Sigmoid colon (tissue), 7 donors: Measurements from ENCODE around the gene GDPD2. TPM values are rescaled to one million over a fixed set of nuclear protein-coding genes. Genes with fewer than 3 reads are reported as not detected.

Experiments used
- DNase-seq: peaks from one replicate; pipeline ENCODE4 v3.0.0-alpha.2; 2019
- H3K27ac ChIP-seq, 4 donors: fragments of 200-600 bp; sonication (generic); one replicate each; pipeline ENCODE4 v1.5.1; 2016 to 2019; ENCODE audit warnings: mild to moderate bottlenecking in 1 of 4
- H3K27me3 ChIP-seq, 3 donors: fragments of 200-600 bp; sonication (generic); one replicate each; pipeline ENCODE4 v1.5.1; 2019; ENCODE audit warnings: mild to moderate bottlenecking in 1 of 3
- H3K36me3 ChIP-seq, 4 donors: fragments of 200-600 bp; sonication (generic); one replicate each; pipeline ENCODE4 v1.5.1; 2016 to 2019
- H3K4me1 ChIP-seq, 4 donors: fragments of 200-600 bp; sonication (generic); one replicate each; pipeline ENCODE4 v1.5.1; 2017 to 2019
- H3K4me3 ChIP-seq, 4 donors: fragments of 200-600 bp; sonication (generic); one replicate each; pipeline ENCODE4 v1.5.1; 2017 to 2019; ENCODE audit warnings: mild to moderate bottlenecking in 2 of 4, moderate library complexity in 1 of 4
- H3K9me3 ChIP-seq, 4 donors: fragments of 200-600 bp in 3 of 4; sonication (generic) in 3 of 4; one replicate each; pipeline versions ENCODE4 v1.5.1 to v1.6.1; 2013 to 2019
- EP300 ChIP-seq, 4 donors: sonication (generic); formaldehyde crosslinking; IDR thresholded peaks; one replicate each; pipeline ENCODE4 v1.6.1; 2017; ENCODE audit warnings: antibody characterized with exemption in 4 of 4
- POLR2A ChIP-seq, 2 donors: fragments of 450-650 bp; IDR thresholded peaks; one replicate each; pipeline ENCODE4 v1.6.1; 2016; ENCODE audit warnings: antibody characterized with exemption in 2 of 2, mild to moderate bottlenecking in 2 of 2, moderate library complexity in 2 of 2
- POLR2AphosphoS5 ChIP-seq, 4 donors: sonication (generic); formaldehyde crosslinking; IDR thresholded peaks; one replicate each; pipeline ENCODE4 v1.6.1; 2017; ENCODE audit warnings: antibody characterized with exemption in 4 of 4
- WGBS, 2 donors: extraction: QIAGEN DNeasy Blood & Tissue Kit; methylation state at CpG; one replicate each; pipeline ENCODE4 v1.1.7; 2013; 5-methylcytosine and 5-hydroxymethylcytosine counted together
- intact Hi-C: fragments of 100-400 bp; cut with DNase I; formaldehyde crosslinking; loops from one replicate; pipeline ENCODE4 v1.15.1; 2023
- polyA plus RNA-seq, 3 donors: library from polyadenylated mRNA; stranded (reverse); fragments of 200-250 nt; gene quantifications; one replicate each; pipeline ENCODE4 v1.2.3, GENCODE V29; 2013
- total RNA-seq, 4 donors: library from RNA; depleted of rRNA; stranded (reverse); fragments of >200 nt; gene quantifications; one replicate each; pipeline ENCODE4 v1.1.0, GENCODE V29; 2016
- TF ChIP-seq, protein P1 (sequence below), 4 experiments: fragments of 450-650 bp in 3 of 4; fragments of 200-600 bp in 1 of 4; IDR thresholded peaks; one replicate each; pipeline ENCODE4 v1.5.1; 2016 to 2019; ENCODE audit warnings: antibody characterized with exemption in 4 of 4, mild to moderate bottlenecking in 3 of 4, moderate library complexity in 2 of 4
- donor health status: healthy with polysubstance abuse.
- donor health status: Bipolar disorder and iron deficiency.
- donor health status: healthy.

The GDPD2 gene
- total and polyA plus RNA-seq, 7 donors, result 2.3 to 8.7 (median 3.0) TPM; not detected in 4

DNA sequence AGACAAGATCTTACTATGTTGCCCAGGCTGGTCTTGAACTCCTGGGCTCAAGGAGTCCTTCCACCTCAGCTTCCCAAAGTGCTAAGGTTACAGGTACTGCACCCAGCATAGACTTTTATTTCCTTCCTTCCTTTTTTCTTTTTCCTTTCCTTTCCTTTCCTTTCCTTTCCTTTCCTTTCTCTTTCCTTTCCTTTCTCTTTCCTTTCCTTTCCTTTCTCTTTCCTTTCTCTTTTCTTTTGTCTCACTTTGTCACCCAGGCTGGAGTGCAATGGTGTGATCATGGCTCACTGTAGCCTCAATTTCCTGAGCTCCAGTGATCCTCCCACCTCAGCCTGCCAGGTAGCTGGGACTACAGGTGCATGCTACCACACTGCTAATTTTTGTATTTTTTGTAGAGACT, 40.9 kb downstream of the GDPD2 start:
- intact Hi-C loops, result no loop called here
- H3K4me3 ChIP-seq, result no peak overlapping the region
- H3K4me1 ChIP-seq, result no peaks in the 10 kb centered on the region
- H3K36me3 ChIP-seq, result no peaks in the 10 kb centered on the region
- no peak overlapping the region for H3K27ac ChIP-seq
- no peaks in the 10 kb centered on the region for H3K27me3 ChIP-seq
- no peak for DNase-seq
- H3K9me3 ChIP-seq, result no peaks in the 10 kb centered on the region
- TF ChIP-seq POLR2AphosphoS5 (IDR thresholded peaks at IDR 0.05) (no peak), EP300 (IDR thresholded peaks at IDR 0.05) (no peak), POLR2A (IDR thresholded peaks at IDR 0.05) (no peak)
- TF ChIP-seq, protein P1, sequence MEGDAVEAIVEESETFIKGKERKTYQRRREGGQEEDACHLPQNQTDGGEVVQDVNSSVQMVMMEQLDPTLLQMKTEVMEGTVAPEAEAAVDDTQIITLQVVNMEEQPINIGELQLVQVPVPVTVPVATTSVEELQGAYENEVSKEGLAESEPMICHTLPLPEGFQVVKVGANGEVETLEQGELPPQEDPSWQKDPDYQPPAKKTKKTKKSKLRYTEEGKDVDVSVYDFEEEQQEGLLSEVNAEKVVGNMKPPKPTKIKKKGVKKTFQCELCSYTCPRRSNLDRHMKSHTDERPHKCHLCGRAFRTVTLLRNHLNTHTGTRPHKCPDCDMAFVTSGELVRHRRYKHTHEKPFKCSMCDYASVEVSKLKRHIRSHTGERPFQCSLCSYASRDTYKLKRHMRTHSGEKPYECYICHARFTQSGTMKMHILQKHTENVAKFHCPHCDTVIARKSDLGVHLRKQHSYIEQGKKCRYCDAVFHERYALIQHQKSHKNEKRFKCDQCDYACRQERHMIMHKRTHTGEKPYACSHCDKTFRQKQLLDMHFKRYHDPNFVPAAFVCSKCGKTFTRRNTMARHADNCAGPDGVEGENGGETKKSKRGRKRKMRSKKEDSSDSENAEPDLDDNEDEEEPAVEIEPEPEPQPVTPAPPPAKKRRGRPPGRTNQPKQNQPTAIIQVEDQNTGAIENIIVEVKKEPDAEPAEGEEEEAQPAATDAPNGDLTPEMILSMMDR (IDR thresholded peaks at IDR 0.05), result no peak

DNA sequence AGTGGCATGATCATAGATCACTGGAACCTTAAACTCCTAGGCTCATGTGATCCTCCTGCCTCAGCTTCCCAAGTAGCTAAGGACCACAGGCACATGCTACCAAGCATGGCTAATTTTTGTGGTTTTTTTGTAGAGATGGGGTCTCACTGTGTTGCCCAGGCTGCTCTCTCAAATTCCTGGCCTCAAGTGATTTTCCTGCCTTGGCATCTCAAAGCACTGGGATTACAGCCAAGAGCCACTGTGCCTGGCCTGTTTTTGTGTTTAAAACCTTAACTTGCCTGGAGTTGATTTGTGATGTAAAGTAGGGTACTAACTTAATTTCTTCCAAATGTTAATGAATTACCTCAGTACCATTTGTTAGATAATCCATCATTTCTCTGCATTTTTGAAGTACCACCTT, 43.9 kb downstream of the GDPD2 start:
- Histone ChIP-seq H3K27ac (no peak overlapping the region), H3K36me3 (no peaks in the 10 kb centered on the region), H3K4me3 (no peak overlapping the region), H3K4me1 (no peaks in the 10 kb centered on the region), H3K9me3 (no peaks in the 10 kb centered on the region), H3K27me3 (no peaks in the 10 kb centered on the region)
- DNase-seq, result no peak
- TF ChIP-seq POLR2AphosphoS5 (IDR thresholded peaks at IDR 0.05) (no peak), POLR2A (IDR thresholded peaks at IDR 0.05) (no peak), EP300 (IDR thresholded peaks at IDR 0.05) (no peak)
- TF ChIP-seq, protein P1 (IDR thresholded peaks at IDR 0.05), result no peak
- intact Hi-C loops, result no loop called here

DNA sequence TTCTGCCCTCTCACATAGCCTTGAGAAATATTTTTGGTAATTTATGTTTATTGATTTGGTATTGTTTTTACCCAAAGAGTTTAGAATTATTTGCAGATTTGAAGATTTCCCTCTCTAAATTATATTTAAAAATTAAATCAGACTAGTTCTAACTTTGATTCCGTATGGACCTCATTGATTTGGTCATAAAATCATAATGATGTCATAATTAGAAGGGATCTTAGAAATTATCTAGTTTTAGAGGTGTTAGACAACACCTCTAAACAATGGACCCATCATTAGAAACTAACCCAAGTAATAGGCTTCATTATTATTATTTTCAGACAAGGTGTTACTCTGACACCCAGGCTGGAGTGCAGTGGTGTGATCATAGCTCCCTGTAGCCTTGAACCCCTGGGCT, 45.6 kb downstream of the GDPD2 start:
- no peak overlapping the region for H3K4me3 ChIP-seq
- intact Hi-C loops, result no loop called here
- no peaks in the 10 kb centered on the region for H3K9me3 ChIP-seq
- no peak overlapping the region for H3K27ac ChIP-seq
- no peaks in the 10 kb centered on the region for H3K27me3 ChIP-seq
- no peak for DNase-seq
- no peaks in the 10 kb centered on the region for H3K36me3 ChIP-seq
- H3K4me1 ChIP-seq, result no peaks in the 10 kb centered on the region
- 89 to 92% methylated on average over 1 of the region's 1 CpG for WGBS, 2 donors
- TF ChIP-seq, protein P1 (IDR thresholded peaks at IDR 0.05), result no peak

DNA sequence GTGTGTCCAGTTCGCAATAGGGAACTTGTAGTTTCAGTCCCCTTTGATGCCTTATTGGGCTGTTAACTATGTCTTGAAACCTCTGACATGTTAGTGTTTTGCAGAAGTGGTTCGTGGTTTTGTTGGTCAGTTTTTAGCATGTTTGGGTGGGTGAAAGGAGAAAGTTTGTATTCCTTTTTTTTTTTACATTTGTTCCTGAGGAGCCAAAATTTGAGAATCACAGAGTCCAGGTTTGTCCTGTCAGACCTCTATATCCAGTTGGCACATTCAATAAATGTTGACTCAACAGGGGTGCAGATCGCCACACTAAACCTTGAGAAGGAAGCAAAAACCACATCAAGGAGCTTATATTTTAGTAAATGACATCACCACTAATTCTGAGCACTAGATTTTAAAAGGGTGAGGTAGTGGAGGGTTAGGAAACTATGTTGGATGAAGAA, 47.8 kb downstream of the GDPD2 start:
- DNase-seq, result no peak
- no peak overlapping the region for H3K27ac ChIP-seq
- TF ChIP-seq, protein P1 (IDR thresholded peaks at IDR 0.05), result no peak
- 57 to 68% methylated on average over 3 of the region's 3 CpGs for WGBS, 2 donors
- H3K36me3 ChIP-seq, result no peaks in the 10 kb centered on the region
- H3K27me3 ChIP-seq, result no peaks in the 10 kb centered on the region
- no peak overlapping the region for H3K4me3 ChIP-seq
- no peaks in the 10 kb centered on the region for H3K4me1 ChIP-seq
- intact Hi-C loops, result no loop called here
- no peaks in the 10 kb centered on the region for H3K9me3 ChIP-seq

DNA sequence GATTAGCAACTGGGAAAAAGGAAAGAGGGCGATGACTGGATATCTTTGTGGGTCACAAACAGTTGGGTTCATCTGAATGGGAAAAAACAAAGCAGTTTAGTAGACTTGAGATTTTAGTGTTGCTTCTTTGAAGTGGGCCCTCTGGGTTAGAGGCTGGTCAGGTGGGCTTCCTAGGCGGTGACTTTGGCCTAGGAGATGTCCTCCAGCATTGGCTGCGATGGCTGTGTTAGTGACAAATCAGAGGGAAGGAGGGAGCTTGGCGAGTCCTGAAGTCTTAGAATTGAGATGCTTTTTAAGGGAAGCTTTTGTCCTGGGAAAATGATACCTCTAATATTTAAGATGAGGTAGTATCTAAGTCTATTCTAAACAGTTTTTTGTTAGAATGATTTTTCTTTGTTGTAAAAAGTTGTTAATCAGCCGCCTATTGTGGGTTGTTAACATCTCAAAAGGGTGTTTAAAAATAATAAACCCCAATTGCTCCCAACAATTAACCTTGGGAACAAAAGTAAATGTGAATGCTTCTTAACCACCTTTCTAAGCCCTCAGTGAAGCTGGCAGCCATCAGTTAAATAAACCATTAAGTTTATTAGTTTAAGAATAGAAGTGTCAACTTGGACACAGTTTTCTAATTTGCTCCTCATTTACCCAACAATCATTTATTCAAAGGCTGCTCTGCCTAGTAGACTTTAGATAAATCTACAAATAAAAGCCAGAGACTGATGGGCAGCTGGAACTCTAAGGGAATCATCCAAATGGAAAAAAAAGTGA, 53.2 kb downstream of the GDPD2 start:
- intact Hi-C loops, result no loop called here
- Histone ChIP-seq H3K27me3 (no peaks in the 10 kb centered on the region), H3K4me3 (no peak overlapping the region), H3K36me3 (no peaks in the 10 kb centered on the region), H3K27ac (peak overlapping the region; percentile 67 to 77 (median 72)), H3K9me3 (no peaks in the 10 kb centered on the region), H3K4me1 (peaks cover 0 to 49% (median 29%) of the 10 kb centered on the region in 4 donors)
- WGBS, 2 donors, result 70 to 91% methylated on average over 5 of the region's 5 CpGs
- no peak for TF ChIP-seq EP300 (IDR thresholded peaks at IDR 0.05)
- TF ChIP-seq, protein P1 (IDR thresholded peaks at IDR 0.05), result no peak
- no peak for TF ChIP-seq POLR2A (IDR thresholded peaks at IDR 0.05)
- no peak for TF ChIP-seq POLR2AphosphoS5 (IDR thresholded peaks at IDR 0.05)
- no peak for DNase-seq
